ENCODE results near the gene RBM43. TPM values are rescaled to one million over a fixed set of nuclear protein-coding genes. Genes with fewer than 3 reads are reported as not detected.

The RBM43 gene
- polyA plus RNA-seq, 1 of the 3 experiments (the other 2 are of a cell fraction): 2.0 TPM

GRCh38 chr2:151289972-151290866 lies 28.6 kb upstream of the RBM43 start:
- no peak for TF ChIP-seq USF2 (IDR thresholded peaks at IDR 0.05; ENCODE audit: borderline replicate concordance, low read depth, low read length)
- TF ChIP-seq, protein P1, sequence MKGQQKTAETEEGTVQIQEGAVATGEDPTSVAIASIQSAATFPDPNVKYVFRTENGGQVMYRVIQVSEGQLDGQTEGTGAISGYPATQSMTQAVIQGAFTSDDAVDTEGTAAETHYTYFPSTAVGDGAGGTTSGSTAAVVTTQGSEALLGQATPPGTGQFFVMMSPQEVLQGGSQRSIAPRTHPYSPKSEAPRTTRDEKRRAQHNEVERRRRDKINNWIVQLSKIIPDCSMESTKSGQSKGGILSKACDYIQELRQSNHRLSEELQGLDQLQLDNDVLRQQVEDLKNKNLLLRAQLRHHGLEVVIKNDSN (IDR thresholded peaks at IDR 0.05; ENCODE audit: borderline replicate concordance, low read depth): no peak
- TF ChIP-seq, protein P2, sequence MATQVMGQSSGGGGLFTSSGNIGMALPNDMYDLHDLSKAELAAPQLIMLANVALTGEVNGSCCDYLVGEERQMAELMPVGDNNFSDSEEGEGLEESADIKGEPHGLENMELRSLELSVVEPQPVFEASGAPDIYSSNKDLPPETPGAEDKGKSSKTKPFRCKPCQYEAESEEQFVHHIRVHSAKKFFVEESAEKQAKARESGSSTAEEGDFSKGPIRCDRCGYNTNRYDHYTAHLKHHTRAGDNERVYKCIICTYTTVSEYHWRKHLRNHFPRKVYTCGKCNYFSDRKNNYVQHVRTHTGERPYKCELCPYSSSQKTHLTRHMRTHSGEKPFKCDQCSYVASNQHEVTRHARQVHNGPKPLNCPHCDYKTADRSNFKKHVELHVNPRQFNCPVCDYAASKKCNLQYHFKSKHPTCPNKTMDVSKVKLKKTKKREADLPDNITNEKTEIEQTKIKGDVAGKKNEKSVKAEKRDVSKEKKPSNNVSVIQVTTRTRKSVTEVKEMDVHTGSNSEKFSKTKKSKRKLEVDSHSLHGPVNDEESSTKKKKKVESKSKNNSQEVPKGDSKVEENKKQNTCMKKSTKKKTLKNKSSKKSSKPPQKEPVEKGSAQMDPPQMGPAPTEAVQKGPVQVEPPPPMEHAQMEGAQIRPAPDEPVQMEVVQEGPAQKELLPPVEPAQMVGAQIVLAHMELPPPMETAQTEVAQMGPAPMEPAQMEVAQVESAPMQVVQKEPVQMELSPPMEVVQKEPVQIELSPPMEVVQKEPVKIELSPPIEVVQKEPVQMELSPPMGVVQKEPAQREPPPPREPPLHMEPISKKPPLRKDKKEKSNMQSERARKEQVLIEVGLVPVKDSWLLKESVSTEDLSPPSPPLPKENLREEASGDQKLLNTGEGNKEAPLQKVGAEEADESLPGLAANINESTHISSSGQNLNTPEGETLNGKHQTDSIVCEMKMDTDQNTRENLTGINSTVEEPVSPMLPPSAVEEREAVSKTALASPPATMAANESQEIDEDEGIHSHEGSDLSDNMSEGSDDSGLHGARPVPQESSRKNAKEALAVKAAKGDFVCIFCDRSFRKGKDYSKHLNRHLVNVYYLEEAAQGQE (IDR thresholded peaks at IDR 0.05; ENCODE audit: low read depth, low read length): no peak
- Histone ChIP-seq H3K9me3 (no peaks in the 10 kb centered on the region), H3K27me3 (ENCODE audit: insufficient read depth) (no peaks in the 10 kb centered on the region), H3K4me2 (peak overlapping the region; percentile 67), H3K36me3 (replicated peaks in 1 of 2; ENCODE audit: control insufficient read depth in 1 of 2, insufficient read depth in 2 of 2, low read length in 1 of 2) (no peaks in the 10 kb centered on the region), H3K79me2 (ENCODE audit: insufficient read depth) (no peaks in the 10 kb centered on the region), H3K9ac (peak overlapping the region; percentile 45), H3K9me2 (no peaks in the 10 kb centered on the region), H3K4me1 (ENCODE audit: control insufficient read depth in 1 of 2, insufficient read depth in 2 of 2, low read depth in 1 of 2, low read length in 1 of 2) (no peaks in the 10 kb centered on the region; a peak in 2 of 4 replicates), H3K27ac (ENCODE audit: low read depth in 2 of 2, low read length in 1 of 2) (no peak overlapping the region), H3K4me3 (ENCODE audit: low read depth in 2 of 2, low read length in 1 of 2) (peak overlapping the region; percentile 43 to 47), H3F3A (replicated peaks; ENCODE audit: insufficient read depth) (peaks cover 4% of the 10 kb centered on the region), H2AFZ (ENCODE audit: low read depth) (peak overlapping the region; percentile 75), H4K20me1 (ENCODE audit: insufficient read depth) (no peaks in the 10 kb centered on the region)
- CTCF ChIA-PET: interaction anchor here (1.6 kb wide), 1 partner anchor 51 kb away, joined by 3 read pairs; no protein-coding TSS in a partner anchor
- DNase-seq: peak; percentile 25
- POLR2A ChIA-PET: interaction anchor here (0.7 kb wide), 1 partner anchor 206 kb away, joined by 3 read pairs; no protein-coding TSS in a partner anchor
- 85% methylated on average over 9 of the region's 9 CpGs for WGBS (ENCODE audit: low lambda C conversion rate)

DNA sequence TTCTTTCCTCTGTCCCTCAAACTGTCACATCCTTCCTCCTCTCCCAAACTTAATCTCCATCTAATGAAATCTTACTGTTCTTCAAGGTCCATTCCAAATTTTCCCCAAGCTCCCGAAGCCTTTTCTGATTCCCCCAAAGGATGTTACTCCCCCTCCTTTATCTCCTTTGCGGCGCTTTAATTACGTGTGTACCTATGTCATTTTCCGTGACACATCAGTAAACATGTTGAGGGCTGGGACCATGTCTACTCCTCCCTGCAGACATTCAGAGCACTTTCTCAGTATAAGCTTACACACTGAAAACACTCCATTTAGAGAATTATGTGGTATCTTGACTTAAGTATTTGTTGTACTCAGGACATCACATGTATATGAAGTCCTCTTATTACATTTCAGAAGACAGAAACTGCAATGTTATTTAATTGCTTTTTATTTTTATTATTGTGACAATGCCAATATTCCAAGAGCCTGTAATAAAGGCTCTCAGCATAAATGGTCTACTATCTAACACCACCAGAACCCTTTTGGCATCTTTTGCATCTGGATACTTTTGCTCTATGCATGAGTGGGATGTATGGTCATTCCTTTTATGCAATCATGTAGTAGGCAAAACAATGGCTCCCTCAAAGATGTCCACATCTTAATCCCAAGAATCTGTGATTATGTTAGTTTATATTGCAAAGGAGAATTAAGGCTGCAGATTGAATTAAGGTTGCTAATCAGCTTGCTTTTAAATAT lies 26.0 kb upstream of the RBM43 start:
- Histone ChIP-seq H3K9me2 (no peaks in the 10 kb centered on the region), H2AFZ (ENCODE audit: low read depth) (no peak overlapping the region), H3K4me1 (ENCODE audit: control insufficient read depth in 1 of 2, insufficient read depth in 2 of 2, low read depth in 1 of 2, low read length in 1 of 2) (no peaks in the 10 kb centered on the region; a peak in 2 of 4 replicates), H3K9me3 (no peaks in the 10 kb centered on the region), H3K9ac (no peak overlapping the region), H3F3A (replicated peaks; ENCODE audit: insufficient read depth) (peaks cover 4% of the 10 kb centered on the region), H3K79me2 (ENCODE audit: insufficient read depth) (no peaks in the 10 kb centered on the region), H3K27ac (ENCODE audit: low read depth in 2 of 2, low read length in 1 of 2) (no peak overlapping the region), H3K4me2 (no peak overlapping the region), H3K4me3 (ENCODE audit: low read depth in 2 of 2, low read length in 1 of 2) (no peak overlapping the region), H4K20me1 (ENCODE audit: insufficient read depth) (no peaks in the 10 kb centered on the region), H3K27me3 (ENCODE audit: insufficient read depth) (no peaks in the 10 kb centered on the region), H3K36me3 (replicated peaks in 1 of 2; ENCODE audit: control insufficient read depth in 1 of 2, insufficient read depth in 2 of 2, low read length in 1 of 2) (no peaks in the 10 kb centered on the region)
- DNase-seq: no peak
- POLR2A ChIA-PET: no interaction called here
- TF ChIP-seq RCOR1 (IDR thresholded peaks at IDR 0.05; ENCODE audit: low read length) (no peak), POLR2AphosphoS5 (IDR thresholded peaks at IDR 0.05; ENCODE audit: low read depth, low read length) (no peak), TCF12 (IDR thresholded peaks at IDR 0.05) (no peak), TEAD4 (IDR thresholded peaks at IDR 0.05; ENCODE audit: borderline replicate concordance, insufficient read depth) (no peak), EZH2phosphoT487 (IDR thresholded peaks at IDR 0.05; ENCODE audit: borderline replicate concordance, low read depth) (no peak), SMC3 (IDR thresholded peaks at IDR 0.05; ENCODE audit: low read depth, low read length) (no peak), RAD21 (IDR thresholded peaks at IDR 0.05; ENCODE audit: low read length) (no peak), TAF1 (IDR thresholded peaks at IDR 0.05; ENCODE audit: borderline replicate concordance, low read depth, low read length) (no peak), EP300 (IDR thresholded peaks at IDR 0.05; ENCODE audit: borderline replicate concordance in 1 of 2, low read depth in 1 of 2, low read length in 1 of 2) (no peak), CHD2 (IDR thresholded peaks at IDR 0.05; ENCODE audit: low read length, partially characterized antibody) (no peak)
- TF ChIP-seq, protein P1 (IDR thresholded peaks at IDR 0.05; ENCODE audit: borderline replicate concordance, low read depth): no peak
- CTCF ChIA-PET: no interaction called here
- WGBS (ENCODE audit: low lambda C conversion rate): 88% methylated on average over 5 of the region's 5 CpGs
